SIG-M5 (cell line): ENCODE measurements around the gene C20orf144.
"Not testable (repeated sequence)": the region's sequence is repeated elsewhere in the genome, so short reads cannot be mapped to it uniquely, and the experiment has no call there.

Experiments
- DNase-seq: peaks from one replicate; lab custom pipeline; 2025; lab: John Stamatoyannopoulos, UW

Gene C20orf144

DNA sequence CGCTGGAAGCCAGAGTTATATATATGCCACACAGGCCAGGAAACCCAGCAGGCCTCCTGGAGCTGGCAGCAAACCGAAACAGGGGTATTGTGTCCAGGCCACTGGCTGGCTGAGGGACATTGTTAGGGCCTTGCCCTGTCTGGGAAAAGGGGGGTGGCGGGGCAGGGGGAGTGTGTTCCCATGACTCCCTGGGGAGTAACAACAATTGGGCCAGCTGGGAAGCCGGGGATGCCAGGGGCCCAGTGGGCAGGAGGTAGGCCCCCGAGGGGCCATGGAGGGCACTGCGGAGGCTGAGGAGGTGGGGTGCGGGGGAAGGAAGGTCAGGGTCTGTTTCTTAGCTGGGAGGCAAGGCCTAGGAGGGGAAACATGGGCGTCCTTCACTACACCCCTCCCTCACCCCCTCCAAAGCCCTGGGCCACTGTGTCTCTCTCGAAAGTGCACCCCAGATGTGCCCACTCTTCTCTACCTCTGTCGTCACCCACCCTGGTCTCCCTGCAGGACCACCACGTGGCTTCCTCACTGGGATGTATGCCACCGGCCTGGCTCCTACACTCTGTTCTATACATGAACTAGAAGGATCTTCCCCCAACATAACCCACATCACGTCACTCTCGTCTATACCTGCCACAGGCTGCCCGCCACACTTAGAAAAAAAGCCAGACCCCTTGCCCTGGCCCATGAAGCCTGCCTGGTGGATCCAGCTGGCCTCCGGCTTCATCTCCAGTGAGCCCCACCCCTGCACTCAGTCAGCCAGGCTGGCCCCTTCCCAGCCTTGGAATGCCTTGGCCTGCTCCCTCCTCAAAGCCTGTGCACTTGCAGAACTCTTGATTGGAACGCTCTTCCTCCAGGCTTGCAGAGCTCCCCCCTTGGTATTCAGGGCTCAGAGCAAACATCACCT lies 31.9 kb downstream of the C20orf144 start:
- DNase-seq, result no peak

DNA sequence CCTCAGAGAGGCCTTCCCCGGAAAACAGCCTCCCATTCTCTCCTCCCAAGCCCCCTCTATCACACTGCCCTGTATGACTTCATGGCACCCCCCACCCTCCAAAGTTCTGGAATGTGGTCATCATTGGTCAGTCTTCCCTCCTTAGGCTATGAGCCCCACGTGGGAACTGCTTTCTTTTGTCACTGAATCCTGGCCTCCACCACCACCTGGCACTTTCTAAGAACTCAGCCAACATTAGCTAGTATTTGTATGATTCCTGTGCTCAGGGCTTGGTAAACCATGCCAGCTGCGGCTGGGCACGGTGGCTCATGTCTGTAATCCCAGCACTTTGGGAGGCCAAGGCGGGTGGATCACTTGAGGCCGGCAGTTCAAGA lies 32.5 kb downstream of the C20orf144 start:
- no peak for DNase-seq

DNA sequence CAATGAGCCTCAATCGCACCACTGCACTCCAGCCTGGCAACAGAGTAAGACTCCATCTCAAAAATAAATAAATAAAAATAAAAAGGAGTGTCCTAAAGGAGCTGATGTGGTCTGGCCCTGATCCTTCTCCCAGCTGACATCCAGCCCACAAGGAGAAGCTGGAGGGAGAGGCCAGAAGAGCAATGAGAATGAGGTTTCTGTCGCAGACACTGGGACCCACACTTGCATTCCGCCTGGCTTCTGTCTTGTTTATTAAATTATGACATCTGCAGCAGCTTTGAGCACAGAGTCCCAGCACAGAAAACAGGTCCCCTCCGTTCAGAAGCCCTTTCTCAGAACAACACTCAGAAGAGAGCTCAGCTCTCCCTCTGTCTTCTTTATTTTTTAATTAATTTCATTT lies 34.3 kb downstream of the C20orf144 start:
- DNase-seq, result no peak

DNA sequence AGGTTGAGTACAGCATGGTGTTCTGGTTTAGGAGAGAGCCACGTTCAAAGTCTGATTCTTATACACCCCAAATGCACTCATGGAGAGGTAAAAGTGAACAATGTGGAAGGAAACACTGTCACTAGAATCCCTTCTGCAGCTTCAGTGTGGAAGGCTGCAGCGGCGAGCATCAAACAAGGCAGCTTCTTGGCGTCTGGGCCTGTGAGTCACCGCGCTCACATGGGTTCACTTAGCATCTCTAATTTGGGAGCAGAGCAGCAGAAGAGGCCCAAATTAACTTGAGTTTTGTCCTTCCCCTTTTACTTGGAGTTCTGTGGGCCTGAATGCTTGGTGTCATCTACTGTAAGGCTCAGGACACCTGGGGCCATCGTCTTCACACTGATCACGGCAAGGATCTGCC lies 35.0 kb downstream of the C20orf144 start:
- no peak for DNase-seq

DNA sequence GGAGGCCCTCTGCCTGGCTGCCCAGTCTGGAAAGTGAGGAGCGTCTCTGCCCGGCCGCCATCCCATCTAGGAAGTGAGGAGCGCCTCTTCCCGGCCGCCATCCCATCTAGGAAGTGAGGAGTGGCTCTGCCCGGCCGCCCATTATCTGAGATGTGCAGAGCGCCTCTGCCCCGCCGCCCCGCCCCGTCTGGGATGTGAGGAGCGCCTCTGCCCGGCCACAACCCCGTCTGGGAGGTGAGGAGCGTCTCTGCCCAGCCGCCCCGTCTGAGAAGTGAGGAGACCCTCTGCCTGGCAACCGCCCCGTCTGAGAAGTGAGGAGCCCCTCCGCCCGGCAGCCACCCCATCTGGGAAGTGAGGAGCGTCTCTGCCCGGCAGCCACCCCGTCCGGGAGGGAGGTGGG lies 36.8 kb downstream of the C20orf144 start:
- DNase-seq, result not testable (repeated sequence)

DNA sequence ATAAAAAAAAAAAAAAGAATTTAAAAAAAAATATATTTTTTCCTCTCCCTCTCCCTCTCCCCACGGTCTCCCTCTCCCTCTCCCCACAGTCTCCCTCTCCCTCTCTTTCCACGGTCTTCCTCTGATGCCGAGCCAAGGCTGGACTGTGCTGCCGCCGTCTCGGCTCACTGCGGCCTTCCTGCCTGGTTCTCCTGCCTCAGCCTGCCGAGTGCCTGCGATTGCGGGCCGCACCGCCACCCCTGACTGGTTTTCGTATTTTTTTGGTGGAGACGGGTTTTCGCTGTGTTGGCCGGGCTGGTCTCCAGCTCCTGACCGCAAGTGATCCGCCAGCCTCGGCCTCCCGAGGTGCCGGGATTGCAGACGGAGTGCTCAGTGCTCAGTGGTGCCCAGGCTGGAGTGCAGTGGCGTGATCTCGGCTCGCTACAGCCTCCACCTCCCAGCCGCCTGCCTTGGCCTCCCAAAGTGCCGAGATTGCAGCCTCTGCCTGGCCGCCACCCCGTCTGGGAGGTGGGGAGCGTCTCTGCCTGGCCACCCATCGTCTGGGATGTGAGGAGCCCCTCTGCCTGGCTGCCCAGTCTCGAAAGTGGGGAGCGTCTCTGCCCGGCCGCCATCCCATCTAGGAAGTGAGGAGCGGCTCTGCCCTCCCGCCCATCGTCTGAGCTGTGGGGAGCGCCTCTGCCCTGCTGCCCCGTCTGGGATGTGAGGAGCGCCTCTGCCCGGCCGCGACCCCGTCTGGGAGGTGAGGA lies 38.7 kb downstream of the C20orf144 start:
- DNase-seq, result not testable (repeated sequence)

DNA sequence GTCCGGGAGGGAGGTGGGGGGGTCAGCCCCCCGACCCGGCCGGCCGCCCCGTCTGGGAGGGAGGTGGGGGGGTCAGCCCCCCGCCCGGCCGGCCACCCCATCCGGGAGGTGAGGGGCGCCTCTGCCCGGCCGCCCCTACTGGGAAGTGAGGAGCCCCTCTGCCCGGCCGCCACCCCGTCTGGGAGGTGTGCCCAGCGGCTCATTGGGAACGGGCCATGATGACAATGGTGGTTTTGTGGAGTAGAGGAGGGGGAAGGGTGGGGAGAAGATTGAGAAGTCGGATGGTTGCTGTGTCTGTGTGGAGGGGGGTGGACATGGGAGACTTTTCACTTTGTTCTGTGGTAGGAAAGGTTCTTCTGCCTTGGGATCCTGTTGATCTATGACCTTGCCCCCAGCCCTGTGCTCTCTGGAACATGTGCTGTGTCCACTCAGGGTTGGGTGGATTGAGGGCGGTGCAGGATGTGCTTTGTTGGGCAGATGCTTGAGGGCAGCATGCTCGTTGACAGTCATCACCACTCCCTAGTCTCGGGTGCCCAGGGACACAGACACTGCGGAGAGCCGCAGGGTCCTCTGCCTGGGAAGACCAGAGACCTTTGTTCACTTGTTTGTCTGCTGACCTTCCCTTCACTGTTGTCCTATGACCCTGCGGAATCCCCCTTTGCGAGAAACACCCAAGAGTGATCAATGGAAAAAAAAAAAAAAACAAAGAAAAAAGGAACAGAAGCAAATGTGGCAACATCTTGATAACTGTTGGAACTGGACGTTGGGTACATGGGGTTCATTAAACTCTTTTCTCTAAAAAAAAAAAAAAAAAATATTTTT lies 39.7 kb downstream of the C20orf144 start:
- no peak for DNase-seq

DNA sequence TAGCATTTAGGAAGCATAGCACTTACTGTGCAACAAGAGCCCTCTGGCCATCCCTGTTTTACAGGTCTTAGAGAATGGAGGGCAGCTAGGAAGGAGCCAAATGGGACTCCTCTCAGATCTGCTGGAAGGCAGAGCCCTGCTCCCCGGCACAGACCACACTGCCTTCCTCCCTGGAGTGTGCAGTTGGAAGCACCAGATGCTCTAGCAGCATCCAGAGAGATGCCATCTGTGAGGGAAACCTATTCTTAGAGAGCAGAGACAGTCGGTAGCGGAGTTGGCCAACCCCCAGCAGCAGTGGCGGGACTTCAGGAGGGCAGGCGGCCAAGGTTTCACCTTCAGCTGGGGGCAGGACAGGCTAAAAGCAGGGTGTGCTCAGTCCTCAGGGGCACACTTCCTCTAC lies 40.7 kb downstream of the C20orf144 start:
- DNase-seq, result no peak

DNA sequence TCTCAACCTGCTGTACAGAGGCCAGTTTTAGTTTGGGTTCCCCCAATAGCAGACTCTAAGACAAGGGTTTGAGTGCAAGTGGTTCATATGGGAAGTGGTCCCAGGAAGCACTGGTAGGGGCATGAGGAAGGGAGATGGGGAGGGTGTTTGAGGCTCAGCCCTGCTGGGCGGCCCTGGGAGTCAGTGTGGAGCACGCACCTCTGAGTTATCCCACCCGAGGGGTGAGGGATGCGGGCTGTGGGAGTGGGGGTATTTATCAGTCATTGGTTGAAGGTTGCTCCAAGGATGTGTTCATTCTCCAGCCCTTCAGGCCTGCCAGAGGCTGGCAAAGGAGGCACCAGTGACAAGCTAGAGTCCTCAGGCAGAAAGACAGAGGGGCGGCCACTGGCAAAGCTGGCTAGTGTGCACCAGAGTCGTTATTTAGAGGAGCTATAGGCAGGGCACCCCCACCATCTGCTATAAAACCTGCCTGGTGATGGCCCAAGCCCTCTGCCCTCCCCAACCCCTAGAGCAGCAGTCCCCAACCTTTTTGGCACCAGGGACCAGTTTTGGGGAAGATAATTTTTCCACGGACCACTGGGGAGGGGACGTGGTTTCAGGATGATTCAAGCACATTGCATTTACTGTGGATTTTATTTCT lies 41.5 kb downstream of the C20orf144 start:
- no peak for DNase-seq

DNA sequence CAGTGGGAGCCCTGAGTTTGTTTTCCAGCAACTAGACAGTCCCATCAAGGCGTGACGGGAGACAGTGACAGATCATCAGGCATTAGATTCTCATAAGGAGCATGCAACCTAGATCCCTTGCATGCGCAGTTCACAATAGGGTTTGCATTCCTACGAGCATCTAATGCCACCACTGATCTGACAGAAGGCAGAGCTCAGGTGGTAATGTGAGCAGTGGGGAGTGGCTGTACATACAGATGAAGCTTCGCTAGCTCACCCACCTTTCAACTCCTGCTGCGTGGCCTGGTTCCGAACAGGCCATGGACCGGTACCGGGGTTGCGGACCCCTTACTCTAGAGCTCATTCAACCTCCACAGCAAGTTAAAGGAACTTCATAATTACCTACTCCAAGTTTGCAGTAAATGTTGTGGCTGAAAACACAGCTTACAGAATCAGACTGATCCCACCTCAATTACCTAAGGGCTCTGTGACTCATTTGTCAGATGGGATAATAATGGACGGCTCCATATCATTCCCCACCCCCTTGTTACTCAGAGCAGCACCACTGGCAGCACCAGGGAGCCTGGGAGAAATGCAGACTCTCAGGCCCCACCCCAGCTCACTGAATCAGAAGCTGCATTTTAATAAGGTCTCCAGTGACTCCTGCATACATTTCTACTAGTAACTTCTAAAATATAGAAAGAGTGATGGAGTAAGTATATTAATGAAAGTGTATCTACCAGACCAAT lies 42.2 kb downstream of the C20orf144 start:
- no peak for DNase-seq

DNA sequence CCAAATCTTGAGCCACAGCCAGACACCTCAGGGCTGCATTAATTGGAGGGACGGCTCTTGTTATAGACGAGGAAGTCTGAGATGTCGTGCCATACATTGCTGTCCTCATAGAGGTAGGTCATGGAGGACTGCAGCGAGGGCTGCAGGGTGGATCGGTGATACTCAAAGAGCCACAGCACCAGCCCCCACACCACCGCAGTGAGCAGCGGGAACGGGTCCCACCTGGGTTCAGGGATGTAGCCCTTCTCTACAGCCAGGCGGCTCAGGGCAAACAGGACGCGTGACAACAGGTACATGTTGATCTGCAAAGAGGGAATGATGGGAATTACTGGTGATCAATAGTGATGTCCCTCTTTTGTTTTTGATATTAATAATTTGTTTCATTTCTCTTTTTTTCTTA lies 45.5 kb downstream of the C20orf144 start:
- DNase-seq, result no peak

DNA sequence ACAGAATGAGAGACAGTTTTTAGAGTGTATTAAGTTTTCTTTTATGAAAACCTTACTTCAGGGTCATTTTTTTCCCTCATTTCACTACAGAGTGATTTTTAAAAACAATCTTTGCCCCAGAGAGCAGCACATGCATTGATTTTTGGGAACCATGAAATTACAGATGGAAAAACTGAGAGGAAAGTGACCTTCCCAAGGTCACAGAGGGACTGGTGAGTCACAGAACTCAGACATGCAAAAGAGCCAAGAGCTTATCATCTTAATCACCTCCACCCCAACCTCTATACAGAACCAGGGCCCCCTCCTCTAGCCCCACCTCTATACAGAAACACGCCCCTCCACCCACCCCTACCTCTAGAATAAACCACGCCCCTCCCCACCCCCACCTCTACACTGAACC lies 47.3 kb downstream of the C20orf144 start:
- DNase-seq, result no peak

DNA sequence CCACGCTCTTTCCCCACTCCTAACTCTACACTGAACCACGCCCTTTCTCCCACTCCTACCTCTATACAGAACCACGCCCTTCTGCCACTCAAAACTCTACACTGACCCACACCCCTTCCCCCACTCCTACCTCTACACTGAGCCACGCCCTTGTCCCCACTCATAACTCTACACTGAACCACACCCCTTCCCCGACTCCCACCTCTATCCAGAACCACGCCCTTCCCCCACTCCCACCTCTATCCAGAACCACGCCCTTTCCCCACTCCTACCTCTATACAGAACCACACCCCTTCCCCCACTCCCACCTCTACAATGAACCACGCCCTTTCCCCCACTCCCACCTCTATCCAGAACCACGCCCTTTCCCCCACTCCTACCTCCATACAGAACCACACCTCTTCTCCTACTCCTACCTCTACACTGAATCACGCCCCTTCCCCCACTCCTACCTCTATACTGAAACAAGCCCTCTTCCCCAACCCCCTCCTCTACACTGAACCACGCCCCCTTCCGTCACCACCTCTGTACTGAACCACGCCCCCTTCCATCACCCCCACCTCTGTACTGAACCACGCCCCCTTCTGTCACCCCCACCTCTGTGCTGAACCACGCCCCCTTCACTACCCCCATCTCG lies 47.9 kb downstream of the C20orf144 start:
- no peak for DNase-seq

DNA sequence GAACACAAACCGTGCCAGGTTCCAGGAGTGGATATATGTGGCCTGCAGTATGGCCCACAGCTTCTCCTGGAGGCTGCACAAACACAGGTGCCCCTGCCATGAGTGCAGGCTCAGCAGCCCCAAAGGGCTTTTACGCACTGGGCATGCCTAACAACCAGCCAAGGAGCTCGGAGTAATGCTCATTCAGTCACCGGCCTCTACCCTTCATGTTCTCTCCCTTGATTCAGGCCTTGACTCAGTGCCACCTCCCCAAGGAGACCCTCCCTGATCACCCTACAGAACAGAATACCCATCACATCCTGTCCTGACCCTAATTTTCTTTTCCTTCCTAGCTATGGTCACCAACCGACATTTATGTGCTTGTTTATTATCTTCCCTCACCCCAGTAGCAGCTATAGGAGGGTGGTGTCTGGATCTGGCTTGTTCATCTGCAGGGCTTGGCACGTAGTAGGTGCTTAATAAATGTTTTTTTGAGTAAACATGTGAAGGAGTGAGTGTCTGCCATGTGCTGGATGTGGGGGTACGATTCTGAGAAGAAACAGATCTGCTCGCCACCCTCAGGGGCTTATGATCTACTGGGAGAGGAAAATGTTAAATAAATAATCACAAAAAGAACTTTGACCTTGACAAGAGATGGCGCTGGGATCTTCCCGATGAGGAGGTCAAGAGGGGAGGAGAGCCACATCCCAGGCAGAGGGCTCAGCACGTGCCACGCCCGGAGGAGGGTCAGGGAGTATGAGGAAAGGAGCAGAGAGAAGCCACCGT lies 48.7 kb downstream of the C20orf144 start:
- DNase-seq, result no peak

DNA sequence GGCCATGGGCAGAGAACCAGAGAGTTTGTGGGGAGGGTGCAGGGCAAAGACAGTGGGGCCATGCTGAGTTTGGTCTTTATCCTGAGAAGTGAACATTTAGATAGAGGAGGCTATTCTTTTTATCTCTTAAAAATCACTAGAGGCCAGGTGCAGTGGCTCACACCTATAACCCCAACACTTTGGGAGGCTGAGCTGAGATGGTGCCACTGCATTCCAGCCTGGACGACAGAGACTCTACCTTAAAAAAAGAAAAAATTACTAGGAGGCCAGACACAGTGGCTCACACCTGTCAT lies 49.3 kb downstream of the C20orf144 start:
- DNase-seq, result no peak
